Mesodermal cell (in vitro differentiated cells): Measurements from ENCODE around the gene CIRBP.
A peak's percentile ranks its signal among the peaks of the same experiment; 100 is the strongest.

ENCODE experiments used
- H3K27ac ChIP-seq: 2 replicates; pipeline ENCODE4 v1.7.0; 2013; ENCODE audit warnings: mild to moderate bottlenecking, low read depth, low read length, moderate library complexity; ENCODE audit not compliant: severe bottlenecking
- H3K36me3 ChIP-seq: 2 replicates; pipeline ENCODE4 v1.7.1; 2013; ENCODE audit warnings: mild to moderate bottlenecking, low read length, moderate library complexity; ENCODE audit not compliant: control insufficient read depth, insufficient read depth
- H3K4me1 ChIP-seq: one replicate; pipeline ENCODE4 v1.7.1; 2013; ENCODE audit warnings: mild to moderate bottlenecking, low read length; ENCODE audit not compliant: insufficient read depth, control insufficient read depth, poor library complexity, severe bottlenecking
- H3K4me3 ChIP-seq: 2 replicates; pipeline ENCODE4 v1.7.0; 2013; ENCODE audit warnings: low read length, control low read depth, mild to moderate bottlenecking; ENCODE audit not compliant: insufficient read depth, poor library complexity, severe bottlenecking; ENCODE audit errors: extremely low read depth
- H3K9me3 ChIP-seq: 2 replicates; pipeline ENCODE4 v1.7.1; 2013; ENCODE audit warnings: mild to moderate bottlenecking, low read length, moderate library complexity; ENCODE audit not compliant: control insufficient read depth
- WGBS, 2 experiments: methylation state at CpG; one replicate each; pipeline ENCODE4 v1.1.5; 2013; ENCODE audit warnings: missing lambda C conversion rate in 2 of 2; ENCODE audit not compliant: insufficient coverage in 2 of 2; 5-methylcytosine and 5-hydroxymethylcytosine counted together

CIRBP gene

GRCh38 chr19:1284979-1285736 is 16.0 kb downstream of the CIRBP start:
- Histone ChIP-seq H3K4me1 (peaks cover 7% of the 10 kb centered on the region), H3K4me3 (peak overlapping the region; percentile 16), H3K27ac (no peak overlapping the region), H3K36me3 (no peaks in the 10 kb centered on the region), H3K9me3 (no peaks in the 10 kb centered on the region)
- WGBS, 2 experiments: 29 to 31% methylated on average over 30 to 45 of the region's 51 CpGs

- 0% methylated on average over 52 to 59 of the region's 113 CpGs for WGBS, 2 experiments
- Histone ChIP-seq H3K27ac (no peak within 1 kb of the TSS), H3K9me3 (no peaks in the 10 kb centered on the region), H3K36me3 (no peaks in the 10 kb centered on the region), H3K4me1 (peaks cover 7% of the 10 kb centered on the region), H3K4me3 (peak within 1 kb of the TSS; percentile 58)
Measured at GRCh38 chr19:1285737-1286360, 16.7 kb downstream of the CIRBP start, which contains the start of gene EFNA2. TSS of gene EFNA2 (plus strand) at chr19:1285873. CDS start at chr19:1286169, 296 bp downstream.

GRCh38 chr19:1286487-1287353 is 17.6 kb downstream of the CIRBP start:
- H3K9me3 ChIP-seq: no peaks in the 10 kb centered on the region
- H3K4me1 ChIP-seq: peaks cover 7% of the 10 kb centered on the region
- H3K27ac ChIP-seq: no peak overlapping the region
- peak overlapping the region; percentile 58 for H3K4me3 ChIP-seq
- WGBS, 2 experiments: 48 to 53% methylated on average over 33 to 35 of the region's 38 CpGs
- no peaks in the 10 kb centered on the region for H3K36me3 ChIP-seq

- Histone ChIP-seq H3K4me1 (peaks cover 7% of the 10 kb centered on the region), H3K27ac (no peak overlapping the region), H3K9me3 (no peaks in the 10 kb centered on the region), H3K4me3 (peak overlapping the region; percentile 58), H3K36me3 (no peaks in the 10 kb centered on the region)
- WGBS, 2 experiments: 55 to 56% methylated on average over 46 of the region's 55 CpGs
Measured at GRCh38 chr19:1287354-1288225, 18.5 kb downstream of the CIRBP start.

- H3K27ac ChIP-seq: no peak overlapping the region
- H3K4me3 ChIP-seq: no peak overlapping the region
- peaks cover 7% of the 10 kb centered on the region for H3K4me1 ChIP-seq
- WGBS, 2 experiments: 93 to 94% methylated on average over 14 to 15 of the region's 18 CpGs
- no peaks in the 10 kb centered on the region for H3K9me3 ChIP-seq
- H3K36me3 ChIP-seq: no peaks in the 10 kb centered on the region
Measured at GRCh38 chr19:1288226-1288612, 19.1 kb downstream of the CIRBP start.

- 93 to 96% methylated on average over 34 to 37 of the region's 41 CpGs for WGBS, 2 experiments
Measured at GRCh38 chr19:1288833-1289685, 19.9 kb downstream of the CIRBP start.

GRCh38 chr19:1289686-1290025 is 20.5 kb downstream of the CIRBP start:
- no peak overlapping the region for H3K4me3 ChIP-seq
- H3K9me3 ChIP-seq: no peaks in the 10 kb centered on the region
- H3K4me1 ChIP-seq: peaks cover 7% of the 10 kb centered on the region
- H3K27ac ChIP-seq: no peak overlapping the region
- H3K36me3 ChIP-seq: no peaks in the 10 kb centered on the region
- WGBS, 2 experiments: 94 to 97% methylated on average over 15 to 19 of the region's 19 CpGs

More at GRCh38 chr19:1288833-1289685, 19.9 kb downstream of the CIRBP start:
- H3K36me3 ChIP-seq: no peaks in the 10 kb centered on the region
- H3K27ac ChIP-seq: no peak overlapping the region
- peaks cover 7% of the 10 kb centered on the region for H3K4me1 ChIP-seq
- H3K9me3 ChIP-seq: no peaks in the 10 kb centered on the region
- no peak overlapping the region for H3K4me3 ChIP-seq

GRCh38 chr19:1290196-1290702 is 21.1 kb downstream of the CIRBP start:
- H3K36me3 ChIP-seq: no peaks in the 10 kb centered on the region
- H3K4me3 ChIP-seq: no peak overlapping the region
- H3K4me1 ChIP-seq: peaks cover 7% of the 10 kb centered on the region
- no peak overlapping the region for H3K27ac ChIP-seq
- 91 to 96% methylated on average over 22 to 23 of the region's 24 CpGs for WGBS, 2 experiments
- H3K9me3 ChIP-seq: no peaks in the 10 kb centered on the region
